ENCODE measurements around the gene GORAB.

The GORAB gene

GRCh38 chr1:170562646-170563338 lies 30.8 kb downstream of the GORAB start:
- H3K4me3 ChIP-seq (replicated peaks in 1 of 2; ENCODE audit: low read depth in 2 of 2, low read length in 2 of 2) = peak overlapping the region in 1 of 2 donors; percentile 8
- TF ChIP-seq CTCF (IDR thresholded peaks at IDR 0.05; ENCODE audit: low read depth, low read length) = no peak
- peak; percentile 95 to 96 for DNase-seq (ENCODE audit: low read depth in 2 of 2)

- no peak for DNase-seq (ENCODE audit: low read depth in 2 of 2)
- H3K4me3 ChIP-seq (replicated peaks in 1 of 2; ENCODE audit: low read depth in 2 of 2, low read length in 2 of 2) = no peak overlapping the region
- TF ChIP-seq CTCF (IDR thresholded peaks at IDR 0.05; ENCODE audit: low read depth, low read length) = no peak
Observed at GRCh38 chr1:170567214-170567613, 35.2 kb downstream of the GORAB start.

DNA sequence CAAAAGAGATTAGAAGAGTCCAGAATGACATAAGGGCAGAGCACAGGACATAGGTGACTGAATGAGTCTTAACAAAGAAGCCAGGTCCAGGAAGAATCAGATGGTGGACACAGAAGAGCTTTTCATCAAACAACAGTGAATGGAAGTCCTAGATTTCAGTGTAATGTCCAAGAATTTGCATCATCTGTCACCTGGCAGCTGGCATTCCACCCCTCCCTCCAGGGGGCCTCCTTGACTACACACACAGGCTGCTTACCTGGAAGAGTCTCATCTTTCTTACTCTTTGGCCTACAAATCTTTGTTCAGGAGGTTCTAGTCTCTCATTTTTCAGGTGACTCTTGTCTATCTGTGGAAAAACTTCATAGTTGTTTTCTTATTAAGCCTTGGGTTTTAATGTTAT lies 36.2 kb downstream of the GORAB start:
- DNase-seq (ENCODE audit: low read depth in 2 of 2) = no peak
- H3K4me3 ChIP-seq (replicated peaks in 1 of 2; ENCODE audit: low read depth in 2 of 2, low read length in 2 of 2) = no peak overlapping the region
- no peak for TF ChIP-seq CTCF (IDR thresholded peaks at IDR 0.05; ENCODE audit: low read depth, low read length)

DNA sequence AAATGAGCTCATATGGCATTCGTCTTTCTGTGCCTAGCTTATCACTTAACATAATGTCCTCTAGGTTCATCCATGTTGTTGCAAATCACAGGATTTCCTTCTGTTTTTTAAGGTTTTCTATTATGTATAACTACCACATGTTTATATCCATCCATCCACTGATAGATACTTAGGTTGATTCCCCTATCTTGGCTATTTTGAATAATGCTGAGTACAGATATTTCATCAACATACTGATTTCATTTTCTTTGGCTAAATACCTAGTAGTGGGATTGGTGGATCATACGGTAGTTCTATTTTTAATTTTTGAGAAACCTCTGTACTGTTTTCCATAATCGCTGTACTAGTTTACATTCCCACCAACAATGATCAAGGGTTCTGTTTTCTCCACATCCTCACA lies 45.0 kb downstream of the GORAB start:
- no peak overlapping the region for H3K4me3 ChIP-seq (replicated peaks in 1 of 2; ENCODE audit: low read depth in 2 of 2, low read length in 2 of 2)
- DNase-seq (ENCODE audit: low read depth in 2 of 2) = no peak
- TF ChIP-seq CTCF (IDR thresholded peaks at IDR 0.05; ENCODE audit: low read depth, low read length) = no peak

- TF ChIP-seq CTCF (IDR thresholded peaks at IDR 0.05; ENCODE audit: low read depth, low read length) = no peak
- no peak overlapping the region for H3K4me3 ChIP-seq (replicated peaks in 1 of 2; ENCODE audit: low read depth in 2 of 2, low read length in 2 of 2)
- DNase-seq (ENCODE audit: low read depth in 2 of 2) = no peak
Observed at GRCh38 chr1:170578359-170578758, 46.4 kb downstream of the GORAB start.

- H3K4me3 ChIP-seq (replicated peaks in 1 of 2; ENCODE audit: low read depth in 2 of 2, low read length in 2 of 2) = no peak overlapping the region
- TF ChIP-seq CTCF (IDR thresholded peaks at IDR 0.05; ENCODE audit: low read depth, low read length) = no peak
- peak in 1 of 2 donors; percentile 18 for DNase-seq (ENCODE audit: low read depth in 2 of 2)
Observed at GRCh38 chr1:170580636-170581440, 48.9 kb downstream of the GORAB start.

All from cardiac fibroblast (primary cell).